PC-9 (cell line): ENCODE results near the gene CPNE9. TPM values are rescaled to one million over a fixed set of nuclear protein-coding genes. Genes with fewer than 3 reads are reported as not detected.

Experiments used
- BruUV-seq: library from RNA; stranded (reverse); fragments of 400-500 nt; replicated peaks from 2 replicates; lab custom pipeline; 2021; lab: Mats Ljungman, UMichigan
- CTCF ChIA-PET: fragments of 300-600 bp; sonication (Branson Sonifier 250); formaldehyde crosslinking; loops from one replicate; lab custom pipeline; 2022; ENCODE audit warnings: antibody characterized with exemption; lab: Charles Lee
- POLR2A ChIA-PET: fragments of 300-600 bp; sonication (Branson Sonifier 250); formaldehyde crosslinking; loops from one replicate; lab custom pipeline; 2022; ENCODE audit warnings: antibody characterized with exemption; ENCODE audit not compliant: unreplicated experiment; lab: Charles Lee
- DNase-seq, 2 experiments: peaks; one replicate each; pipeline versions ENCODE4 v3.0.0 to v3.0.0-alpha.2; 2015 to 2022; ENCODE audit warnings: mixed read lengths in 1 of 2
- H2AFZ ChIP-seq: fragments of 200-600 bp; sonication (generic); 2 replicates; pipeline ENCODE4 v1.8.1; 2017; ENCODE audit warnings: antibody characterized with exemption
- H3F3A ChIP-seq: fragments of 200-600 bp; sonication (generic); 2 replicates; pipeline ENCODE4 v1.8.1; 2017; ENCODE audit warnings: antibody characterized with exemption, mild to moderate bottlenecking, low read depth; ENCODE audit not compliant: insufficient read depth
- H3K27ac ChIP-seq: fragments of 200-600 bp; sonication (generic); 2 replicates; pipeline ENCODE4 v1.6.1; 2016; ENCODE audit warnings: mixed run types
- H3K27me3 ChIP-seq: fragments of 200-600 bp; sonication (generic); 2 replicates; pipeline ENCODE4 v1.6.1; 2016; ENCODE audit warnings: low read depth, mixed run types; ENCODE audit not compliant: insufficient read depth
- H3K36me3 ChIP-seq: fragments of 200-600 bp; sonication (generic); 2 replicates; pipeline ENCODE4 v1.6.1; 2016; ENCODE audit warnings: low read depth, mixed run types
- H3K4me1 ChIP-seq: fragments of 200-600 bp; sonication (generic); replicated peaks from 2 replicates; pipeline ENCODE4 v1.6.1; 2016; ENCODE audit warnings: mixed run types; ENCODE audit not compliant: insufficient read depth
- H3K4me2 ChIP-seq: fragments of 200-600 bp; sonication (generic); 2 replicates; pipeline ENCODE4 v1.6.1; 2017; ENCODE audit warnings: mixed run types
- H3K4me3 ChIP-seq: fragments of 200-600 bp; sonication (generic); 2 replicates; pipeline ENCODE4 v1.6.1; 2016; ENCODE audit warnings: mixed run types
- H3K79me2 ChIP-seq: fragments of 200-600 bp; sonication (generic); 2 replicates; pipeline ENCODE4 v1.6.1; 2017; ENCODE audit warnings: low read depth, mixed run types
- H3K9me2 ChIP-seq: fragments of 200-600 bp; sonication (generic); 2 replicates; pipeline ENCODE4 v1.8.1; 2017; ENCODE audit warnings: mild to moderate bottlenecking; ENCODE audit not compliant: insufficient read depth
- H3K9me3 ChIP-seq: fragments of 200-600 bp; sonication (generic); 2 replicates; pipeline ENCODE4 v1.8.1; 2016; ENCODE audit warnings: low read depth; ENCODE audit not compliant: insufficient read depth
- H4K20me1 ChIP-seq: fragments of 200-600 bp; sonication (generic); 2 replicates; pipeline ENCODE4 v1.8.1; 2017; ENCODE audit not compliant: insufficient read depth
- EZH2 ChIP-seq: fragments of 200-600 bp; sonication (generic); IDR thresholded peaks from 2 replicates; pipeline ENCODE4 v1.8.0; 2017; ENCODE audit warnings: antibody characterized with exemption, low read depth
- intact Hi-C: fragments of 100-400 bp; cut with micrococcal nuclease; formaldehyde crosslinking; loops from one replicate; pipeline ENCODE4 v1.10.0; 2022; ENCODE audit not compliant: unreplicated experiment
- total RNA-seq: library from RNA; stranded (reverse); gene quantifications from 2 replicates; pipeline ENCODE4 v1.2.3, GENCODE V29; 2021
- TF ChIP-seq, protein P1 (sequence below): fragments of 200-600 bp; sonication (generic); conservative IDR thresholded peaks from 2 replicates; pipeline ENCODE4 v1.6.1; 2017; ENCODE audit warnings: mixed run types, antibody characterized with exemption, mild to moderate bottlenecking, moderate library complexity

Gene CPNE9
- total RNA-seq, 1 experiment from 2014 or later = not detected

DNA sequence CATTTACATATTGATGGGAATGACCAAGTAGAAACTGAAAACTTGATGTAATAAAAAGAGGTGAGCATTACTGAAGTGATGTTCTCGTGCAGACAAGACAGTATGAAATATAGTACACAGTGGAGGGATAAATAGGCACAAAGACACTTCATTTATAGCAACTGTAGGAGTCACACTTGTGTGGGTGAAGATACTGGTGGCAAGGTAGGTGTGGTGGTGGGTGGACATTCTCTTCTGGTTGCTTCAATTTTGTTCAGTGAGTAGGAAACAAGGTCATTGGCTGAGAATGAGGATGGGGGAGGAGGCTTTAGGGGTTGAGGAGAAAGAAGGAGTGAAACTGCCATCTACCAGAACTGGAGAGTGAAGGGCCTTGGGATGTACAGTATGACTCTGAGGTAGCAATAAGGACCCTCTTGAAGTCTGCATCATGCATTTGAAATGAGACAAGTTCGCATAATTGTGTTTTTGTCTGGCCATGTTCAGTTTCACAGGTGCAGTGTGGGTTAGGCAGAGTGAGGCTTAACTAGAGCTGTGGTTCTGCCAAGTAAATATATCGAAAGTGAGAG is 6.6 kb downstream of the CPNE9 start:
- Histone ChIP-seq H3K9me3 (no peaks in the 10 kb centered on the region), H3K4me3 (no peak overlapping the region), H4K20me1 (no peaks in the 10 kb centered on the region), H3K9me2 (no peaks in the 10 kb centered on the region), H3K27me3 (peaks cover 44% of the 10 kb centered on the region), H3K27ac (no peak overlapping the region), H3F3A (no peaks in the 10 kb centered on the region), H3K79me2 (no peaks in the 10 kb centered on the region), H3K4me2 (no peak overlapping the region), H2AFZ (no peak overlapping the region), H3K36me3 (no peaks in the 10 kb centered on the region), H3K4me1 (no peaks in the 10 kb centered on the region)
- no TSS peak for BruUV-seq
- POLR2A ChIA-PET = no interaction called here
- no peak for DNase-seq
- CTCF ChIA-PET = no interaction called here
- TF ChIP-seq, protein P1, sequence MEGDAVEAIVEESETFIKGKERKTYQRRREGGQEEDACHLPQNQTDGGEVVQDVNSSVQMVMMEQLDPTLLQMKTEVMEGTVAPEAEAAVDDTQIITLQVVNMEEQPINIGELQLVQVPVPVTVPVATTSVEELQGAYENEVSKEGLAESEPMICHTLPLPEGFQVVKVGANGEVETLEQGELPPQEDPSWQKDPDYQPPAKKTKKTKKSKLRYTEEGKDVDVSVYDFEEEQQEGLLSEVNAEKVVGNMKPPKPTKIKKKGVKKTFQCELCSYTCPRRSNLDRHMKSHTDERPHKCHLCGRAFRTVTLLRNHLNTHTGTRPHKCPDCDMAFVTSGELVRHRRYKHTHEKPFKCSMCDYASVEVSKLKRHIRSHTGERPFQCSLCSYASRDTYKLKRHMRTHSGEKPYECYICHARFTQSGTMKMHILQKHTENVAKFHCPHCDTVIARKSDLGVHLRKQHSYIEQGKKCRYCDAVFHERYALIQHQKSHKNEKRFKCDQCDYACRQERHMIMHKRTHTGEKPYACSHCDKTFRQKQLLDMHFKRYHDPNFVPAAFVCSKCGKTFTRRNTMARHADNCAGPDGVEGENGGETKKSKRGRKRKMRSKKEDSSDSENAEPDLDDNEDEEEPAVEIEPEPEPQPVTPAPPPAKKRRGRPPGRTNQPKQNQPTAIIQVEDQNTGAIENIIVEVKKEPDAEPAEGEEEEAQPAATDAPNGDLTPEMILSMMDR = no peak
- intact Hi-C loops = loop anchor here (10.0 kb wide), 2 partner anchors 235 to 1025 kb away; no protein-coding TSS in a partner anchor

DNA sequence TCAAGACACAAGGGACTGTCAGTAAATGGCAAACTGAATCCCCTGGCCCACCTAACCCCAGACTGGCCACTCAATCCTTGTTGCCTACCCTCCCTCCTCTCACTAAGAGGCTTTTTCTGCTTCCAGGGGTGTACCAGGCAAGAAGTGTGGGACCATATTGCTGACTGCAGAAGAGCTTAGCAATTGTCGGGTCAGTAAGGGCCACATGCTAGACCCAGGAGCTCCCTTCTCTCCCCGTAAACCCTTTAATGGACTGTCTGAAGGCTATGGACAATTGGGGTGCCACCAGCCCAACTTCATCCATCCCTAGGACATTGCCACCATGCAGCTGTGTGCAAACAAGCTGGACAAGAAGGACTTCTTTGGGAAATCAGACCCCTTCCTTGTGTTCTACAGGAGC is 8.8 kb downstream of the CPNE9 start:
- H3K79me2 ChIP-seq = no peaks in the 10 kb centered on the region
- DNase-seq = no peak
- no TSS peak for BruUV-seq
- no peaks in the 10 kb centered on the region for H3K9me3 ChIP-seq
- H3F3A ChIP-seq = no peaks in the 10 kb centered on the region
- TF ChIP-seq EZH2 = peak; percentile 65; the same call in 1 of the 2 replicates
- TF ChIP-seq, protein P1 = no peak
- H4K20me1 ChIP-seq = no peaks in the 10 kb centered on the region
- H3K4me1 ChIP-seq = no peaks in the 10 kb centered on the region
- H2AFZ ChIP-seq = no peak overlapping the region
- H3K4me2 ChIP-seq = no peak overlapping the region
- H3K27me3 ChIP-seq = peaks cover 44% of the 10 kb centered on the region
- H3K36me3 ChIP-seq = no peaks in the 10 kb centered on the region
- POLR2A ChIA-PET = no interaction called here
- H3K27ac ChIP-seq = no peak overlapping the region
- CTCF ChIA-PET = no interaction called here
- no peak overlapping the region for H3K4me3 ChIP-seq
- no peaks in the 10 kb centered on the region for H3K9me2 ChIP-seq
- intact Hi-C loops = loop anchor here (10.0 kb wide), 2 partner anchors 232 to 1022 kb away; no protein-coding TSS in a partner anchor

DNA sequence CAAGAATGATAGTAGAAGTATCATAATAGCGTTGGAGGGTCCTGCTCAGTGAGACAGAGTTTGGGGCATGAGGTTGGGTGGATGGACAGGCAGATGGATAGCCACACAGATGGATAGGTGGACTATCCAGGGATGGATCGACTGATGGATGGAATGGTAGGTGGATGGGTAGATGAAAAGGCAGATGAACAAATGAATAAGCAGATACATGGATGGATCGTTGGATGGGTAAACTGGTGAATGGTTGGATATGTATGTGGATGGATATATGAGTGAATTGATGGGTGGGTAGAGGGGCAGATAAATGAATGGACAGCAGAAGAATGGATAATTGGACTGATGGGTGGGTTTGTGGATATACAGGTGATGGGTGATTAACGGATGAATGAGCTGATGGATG is 9.5 kb downstream of the CPNE9 start:
- H3K79me2 ChIP-seq = no peaks in the 10 kb centered on the region
- no peak overlapping the region for H3K4me3 ChIP-seq
- intact Hi-C loops = loop anchor here (10.0 kb wide), 2 partner anchors 232 to 1022 kb away; no protein-coding TSS in a partner anchor
- POLR2A ChIA-PET = no interaction called here
- no peak overlapping the region for H2AFZ ChIP-seq
- no peaks in the 10 kb centered on the region for H3K9me3 ChIP-seq
- no peaks in the 10 kb centered on the region for H4K20me1 ChIP-seq
- no peaks in the 10 kb centered on the region for H3F3A ChIP-seq
- peaks cover 49% of the 10 kb centered on the region for H3K27me3 ChIP-seq
- H3K36me3 ChIP-seq = no peaks in the 10 kb centered on the region
- CTCF ChIA-PET = no interaction called here
- DNase-seq = no peak
- no peaks in the 10 kb centered on the region for H3K4me1 ChIP-seq
- no peak overlapping the region for H3K27ac ChIP-seq
- no peak overlapping the region for H3K4me2 ChIP-seq
- no TSS peak for BruUV-seq
- TF ChIP-seq, protein P1 = no peak
- TF ChIP-seq EZH2 = no peak
- H3K9me2 ChIP-seq = no peaks in the 10 kb centered on the region
